ENCODE data around the gene CEL.

Gene CEL

DNA sequence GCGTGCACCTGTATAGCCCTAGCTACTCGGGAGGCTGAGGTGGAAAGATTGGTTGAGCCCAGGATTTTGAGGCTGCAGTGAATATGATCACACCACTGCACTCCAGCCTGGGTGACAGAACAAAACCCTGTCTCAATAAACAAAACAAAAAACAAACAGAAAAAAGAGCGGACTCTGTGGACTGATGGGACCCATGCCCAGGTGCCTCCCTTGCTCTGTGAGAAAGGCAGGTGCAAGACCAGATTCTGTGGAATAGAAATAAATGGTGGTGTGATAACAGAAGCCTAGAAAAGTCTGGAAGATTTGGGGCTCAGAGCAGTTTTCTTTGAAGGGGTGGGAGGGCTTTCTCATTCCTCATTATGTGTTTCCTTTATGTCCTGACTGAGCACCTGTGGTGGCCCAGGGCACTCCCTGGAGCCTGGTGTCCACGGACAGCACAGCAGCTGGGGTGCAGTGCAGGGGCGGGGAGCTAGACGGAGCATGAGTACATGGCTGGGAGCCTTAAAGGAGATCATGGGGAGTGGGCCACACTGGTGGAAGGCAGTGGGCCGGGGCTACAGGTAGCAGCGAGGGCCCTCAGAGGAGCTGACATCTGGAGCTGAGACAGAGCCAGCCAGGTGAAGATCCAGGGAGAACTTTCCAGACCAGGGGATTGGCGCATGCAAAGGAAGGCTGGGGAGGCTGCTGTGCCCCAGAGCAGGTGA lies 15.4 kb upstream of the CEL start:
- TF ChIP-seq CTCF (IDR thresholded peaks at IDR 0.05; ENCODE audit: control insufficient read depth, extremely low read depth, insufficient read depth) = no peak
- H3K4me3 ChIP-seq (ENCODE audit: low read depth, low read length) = no peak overlapping the region
- DNase-seq (ENCODE audit: low read depth) = no peak

DNA sequence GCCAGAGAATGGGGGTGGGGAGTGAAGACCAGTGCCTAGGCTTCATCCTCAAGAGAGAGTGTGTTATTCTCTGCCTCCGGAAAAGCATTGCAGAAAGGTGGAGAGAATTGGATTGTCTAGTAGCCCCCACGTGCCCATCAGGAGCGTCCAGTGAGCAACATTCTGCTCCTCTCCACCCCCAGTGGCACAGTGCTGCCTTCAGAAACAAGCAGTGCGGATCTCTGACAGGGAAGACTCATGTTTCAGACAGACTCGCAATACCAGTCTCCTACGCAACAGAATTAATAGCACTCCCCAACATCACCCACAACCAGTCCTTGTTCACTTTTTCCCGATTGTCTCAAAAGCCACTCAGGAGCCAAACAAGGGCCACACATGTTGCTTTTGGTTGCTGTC lies 14.9 kb upstream of the CEL start:
- no peak overlapping the region for H3K4me3 ChIP-seq (ENCODE audit: low read depth, low read length)
- no peak for DNase-seq (ENCODE audit: low read depth)
- TF ChIP-seq CTCF (IDR thresholded peaks at IDR 0.05; ENCODE audit: control insufficient read depth, extremely low read depth, insufficient read depth) = no peak

- no peak overlapping the region for H3K4me3 ChIP-seq (ENCODE audit: low read depth, low read length)
- peak; percentile 60 for TF ChIP-seq CTCF (IDR thresholded peaks at IDR 0.05; ENCODE audit: control insufficient read depth, extremely low read depth, insufficient read depth)
- DNase-seq (ENCODE audit: low read depth) = no peak
Observed at GRCh38 chr9:133048595-133048994, 13.2 kb upstream of the CEL start.

DNA sequence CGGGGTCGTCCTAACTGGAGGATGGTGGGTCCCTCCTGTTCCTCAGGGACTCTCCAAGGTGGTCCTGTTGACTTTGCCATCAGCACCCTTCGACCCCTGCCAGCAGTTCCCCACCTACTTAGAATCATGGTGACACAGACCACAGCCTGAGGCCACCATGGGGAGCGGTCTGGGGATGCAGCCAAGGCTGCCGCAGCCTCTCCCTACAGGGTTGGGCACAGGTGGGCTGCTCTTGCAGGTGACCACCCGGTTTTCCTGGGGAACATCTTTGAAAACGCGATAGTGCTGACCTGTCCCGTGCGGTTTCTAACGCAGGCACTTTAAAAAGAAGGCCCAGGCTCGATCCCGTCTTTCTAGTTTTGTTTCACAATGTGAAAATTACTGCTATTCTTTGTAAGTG lies 12.7 kb upstream of the CEL start:
- no peak for DNase-seq (ENCODE audit: low read depth)
- no peak overlapping the region for H3K4me3 ChIP-seq (ENCODE audit: low read depth, low read length)
- no peak for TF ChIP-seq CTCF (IDR thresholded peaks at IDR 0.05; ENCODE audit: control insufficient read depth, extremely low read depth, insufficient read depth)

DNA sequence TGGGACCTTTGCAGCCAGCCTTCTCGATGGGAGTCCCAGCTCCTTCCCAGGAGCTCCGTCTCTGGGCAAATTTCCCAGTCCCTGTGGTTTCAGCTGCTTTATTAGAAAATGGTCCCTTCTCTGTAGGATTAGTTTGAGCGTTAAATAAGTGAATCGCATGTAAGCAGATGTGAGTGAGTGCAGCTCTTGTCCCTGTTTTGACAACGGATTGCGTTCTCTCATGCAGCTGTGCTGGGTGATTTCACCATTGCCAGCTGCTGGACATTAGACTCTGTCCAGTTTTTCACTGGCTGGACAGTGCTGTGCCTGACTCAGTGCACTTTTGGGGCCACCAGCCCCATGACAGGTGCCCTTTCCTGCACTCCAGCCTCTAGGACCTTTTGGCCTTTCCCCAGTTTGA lies 11.6 kb upstream of the CEL start:
- TF ChIP-seq CTCF (IDR thresholded peaks at IDR 0.05; ENCODE audit: control insufficient read depth, extremely low read depth, insufficient read depth) = no peak
- no peak overlapping the region for H3K4me3 ChIP-seq (ENCODE audit: low read depth, low read length)
- DNase-seq (ENCODE audit: low read depth) = no peak

DNA sequence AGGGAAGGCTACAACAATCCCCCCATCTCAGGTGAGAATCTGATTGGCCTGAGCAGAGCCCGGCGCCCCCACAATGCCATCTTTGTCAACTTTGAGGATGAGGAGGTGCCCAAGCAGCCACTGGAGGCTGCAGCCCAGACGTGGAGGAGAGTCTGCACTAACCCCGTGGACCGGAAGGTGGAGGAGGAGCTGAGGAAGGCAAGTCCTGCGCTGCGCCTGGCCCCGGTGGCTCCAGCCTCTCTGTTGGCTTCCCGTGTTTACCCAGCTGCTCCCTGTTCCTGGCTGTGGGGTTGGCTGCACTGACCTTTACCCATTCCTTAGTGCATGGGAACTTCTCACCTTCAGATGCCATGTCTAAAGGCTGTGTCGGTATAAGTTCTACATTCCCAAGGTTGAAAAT lies 11.0 kb upstream of the CEL start:
- TF ChIP-seq CTCF (IDR thresholded peaks at IDR 0.05; ENCODE audit: control insufficient read depth, extremely low read depth, insufficient read depth) = no peak
- no peak for DNase-seq (ENCODE audit: low read depth)
- H3K4me3 ChIP-seq (ENCODE audit: low read depth, low read length) = no peak overlapping the region

DNA sequence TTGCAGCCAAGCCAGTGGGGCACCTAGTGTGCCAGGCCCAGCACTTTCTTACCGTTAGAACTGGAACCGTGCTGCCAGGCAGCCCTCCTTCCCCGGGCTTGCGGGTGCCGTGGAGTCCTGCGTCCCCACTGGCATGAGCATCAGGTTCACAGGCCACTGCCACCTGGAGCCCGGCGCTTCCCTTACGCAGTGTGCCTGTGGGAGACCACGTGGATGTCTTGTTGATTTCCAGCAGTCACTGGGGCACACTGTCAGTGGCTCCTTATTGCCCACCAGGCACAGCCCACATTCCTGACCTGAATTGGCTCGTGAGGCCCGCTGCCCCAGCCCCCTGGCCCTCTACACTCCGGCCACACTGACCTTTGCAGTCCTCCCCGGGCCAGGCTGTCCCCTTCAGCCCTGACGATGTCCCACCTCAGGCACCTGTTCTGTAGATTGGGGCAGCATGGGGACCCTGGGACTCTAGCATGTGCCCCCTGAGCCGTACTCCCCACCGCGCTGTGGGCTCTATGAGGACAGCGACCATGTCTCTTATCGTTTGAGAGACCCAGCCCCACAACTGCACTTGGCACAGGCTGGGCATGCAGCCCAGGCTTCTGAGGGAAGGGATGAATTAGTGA lies 10.4 kb upstream of the CEL start:
- TF ChIP-seq CTCF (IDR thresholded peaks at IDR 0.05; ENCODE audit: control insufficient read depth, extremely low read depth, insufficient read depth) = no peak
- no peak for DNase-seq (ENCODE audit: low read depth)
- H3K4me3 ChIP-seq (ENCODE audit: low read depth, low read length) = no peak overlapping the region

Data from LNCaP clone FGC (cell line).